ENCODE measurements around the gene HMCN2. TPM values are rescaled to one million over a fixed set of nuclear protein-coding genes. Genes with fewer than 3 reads are reported as not detected.

Gene HMCN2
- total RNA-seq, 1 donor from 2014 or later: not detected

DNA sequence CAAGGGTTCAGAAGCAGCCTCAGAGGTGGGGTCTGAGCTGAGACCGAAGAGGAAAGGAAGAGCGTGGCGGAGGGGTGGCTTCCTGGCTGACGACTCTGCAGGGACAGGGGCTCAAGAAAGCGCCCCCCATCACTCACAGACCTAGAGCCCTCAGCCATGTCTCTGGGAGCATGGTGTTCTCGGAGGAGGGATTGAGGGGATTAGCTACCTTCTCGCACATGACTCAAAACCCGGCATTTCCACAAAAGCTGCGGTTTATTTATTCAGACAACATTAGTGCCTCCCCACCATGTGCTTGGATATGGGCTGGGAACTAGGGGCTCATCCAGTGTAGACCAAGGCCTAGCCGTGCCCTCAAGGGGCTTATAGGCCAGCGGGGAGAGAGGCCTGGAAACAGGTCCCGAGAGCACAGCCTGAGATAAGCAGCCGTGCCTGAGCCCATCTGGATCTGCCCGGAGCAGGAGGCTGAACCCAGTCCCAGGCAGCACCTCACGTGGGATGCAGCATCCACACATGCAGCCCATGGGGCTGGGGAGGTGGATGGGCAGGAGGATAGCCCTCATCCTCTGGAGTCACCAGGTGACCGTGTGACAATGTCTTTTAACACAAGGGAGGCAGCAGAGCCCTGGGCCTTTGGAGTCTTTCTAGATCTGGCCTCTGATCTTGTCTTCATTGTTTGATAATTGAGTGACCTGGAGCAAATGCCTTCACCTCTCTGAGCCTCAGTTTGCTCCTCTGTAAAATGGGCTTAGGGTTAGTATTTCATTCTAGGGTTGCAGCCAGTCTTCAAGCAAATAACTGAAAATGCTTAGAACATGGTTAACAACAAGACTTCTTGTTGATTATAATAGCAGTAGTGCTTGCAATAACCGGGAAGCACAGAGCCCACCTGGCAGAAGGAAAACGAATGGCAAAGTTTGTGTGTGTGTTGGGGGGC, 878 bp upstream of the HMCN2 start:
- H3K27me3 Mint-ChIP-seq: peaks cover 60% of the 10 kb centered on the region
- intact Hi-C loops (cut with micrococcal nuclease): no loop called here
- H3K9me3 Mint-ChIP-seq: no peaks in the 10 kb centered on the region
- no peak overlapping the region for H3K4me3 Mint-ChIP-seq
- H3K27ac Mint-ChIP-seq: no peak overlapping the region
- peaks cover 3% of the 10 kb centered on the region for H3K4me1 Mint-ChIP-seq
- DNase-seq (no peak), ATAC-seq (ENCODE audit: low read depth) (no peak)
- POLR2A ChIA-PET: no interaction called here
- CTCF ChIA-PET: no interaction called here
- TF ChIP-seq, protein P1, sequence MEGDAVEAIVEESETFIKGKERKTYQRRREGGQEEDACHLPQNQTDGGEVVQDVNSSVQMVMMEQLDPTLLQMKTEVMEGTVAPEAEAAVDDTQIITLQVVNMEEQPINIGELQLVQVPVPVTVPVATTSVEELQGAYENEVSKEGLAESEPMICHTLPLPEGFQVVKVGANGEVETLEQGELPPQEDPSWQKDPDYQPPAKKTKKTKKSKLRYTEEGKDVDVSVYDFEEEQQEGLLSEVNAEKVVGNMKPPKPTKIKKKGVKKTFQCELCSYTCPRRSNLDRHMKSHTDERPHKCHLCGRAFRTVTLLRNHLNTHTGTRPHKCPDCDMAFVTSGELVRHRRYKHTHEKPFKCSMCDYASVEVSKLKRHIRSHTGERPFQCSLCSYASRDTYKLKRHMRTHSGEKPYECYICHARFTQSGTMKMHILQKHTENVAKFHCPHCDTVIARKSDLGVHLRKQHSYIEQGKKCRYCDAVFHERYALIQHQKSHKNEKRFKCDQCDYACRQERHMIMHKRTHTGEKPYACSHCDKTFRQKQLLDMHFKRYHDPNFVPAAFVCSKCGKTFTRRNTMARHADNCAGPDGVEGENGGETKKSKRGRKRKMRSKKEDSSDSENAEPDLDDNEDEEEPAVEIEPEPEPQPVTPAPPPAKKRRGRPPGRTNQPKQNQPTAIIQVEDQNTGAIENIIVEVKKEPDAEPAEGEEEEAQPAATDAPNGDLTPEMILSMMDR (IDR thresholded peaks at IDR 0.05): no peak
- no peaks in the 10 kb centered on the region for H3K36me3 Mint-ChIP-seq (ENCODE audit: low read depth)

GRCh38 chr9:130266236-130267098, 907 bp downstream of the HMCN2 start:
- Mint-ChIP-seq H3K27ac (no peak overlapping the region), H3K4me3 (no peak overlapping the region), H3K27me3 (peaks cover 66% of the 10 kb centered on the region), H3K9me3 (no peaks in the 10 kb centered on the region), H3K4me1 (peaks cover 3% of the 10 kb centered on the region), H3K36me3 (ENCODE audit: low read depth) (no peaks in the 10 kb centered on the region)
- TF ChIP-seq, protein P1 (IDR thresholded peaks at IDR 0.05): no peak
- DNase-seq (no peak), ATAC-seq (ENCODE audit: low read depth) (no peak)
- POLR2A ChIA-PET: no interaction called here
- CTCF ChIA-PET: no interaction called here
- intact Hi-C loops (cut with micrococcal nuclease): no loop called here

- ATAC-seq (ENCODE audit: low read depth) (no peak), DNase-seq (no peak)
- Mint-ChIP-seq H3K27me3 (peaks cover 60% of the 10 kb centered on the region), H3K9me3 (no peaks in the 10 kb centered on the region), H3K27ac (no peak overlapping the region), H3K4me3 (no peak overlapping the region), H3K36me3 (ENCODE audit: low read depth) (no peaks in the 10 kb centered on the region), H3K4me1 (peaks cover 3% of the 10 kb centered on the region)
- ChIA-PET POLR2A (no interaction called here), CTCF (no interaction called here)
- TF ChIP-seq, protein P1 (IDR thresholded peaks at IDR 0.05): no peak
- intact Hi-C loops (cut with micrococcal nuclease): no loop called here
Measured at GRCh38 chr9:130267930-130268329, 2.4 kb downstream of the HMCN2 start.

GRCh38 chr9:130268521-130269211, 3.1 kb downstream of the HMCN2 start:
- no peak for ATAC-seq (ENCODE audit: low read depth)
- CTCF ChIA-PET: no interaction called here
- no peaks in the 10 kb centered on the region for H3K9me3 Mint-ChIP-seq
- H3K27me3 Mint-ChIP-seq: peaks cover 53% of the 10 kb centered on the region
- intact Hi-C loops (cut with micrococcal nuclease): no loop called here
- H3K4me3 Mint-ChIP-seq: no peak overlapping the region
- no peak overlapping the region for H3K27ac Mint-ChIP-seq
- DNase-seq: no peak
- POLR2A ChIA-PET: no interaction called here
- TF ChIP-seq, protein P1 (IDR thresholded peaks at IDR 0.05): no peak
- H3K4me1 Mint-ChIP-seq: peaks cover 3% of the 10 kb centered on the region
- H3K36me3 Mint-ChIP-seq (ENCODE audit: low read depth): no peaks in the 10 kb centered on the region

Data from activated B cell treated with CpG ODN at 0.5 μM for 24 hours (primary cell).